GM12878 (cell line): ENCODE measurements around the gene CKAP5.

Source experiments
- CTCF ChIP-seq, 3 experiments: IDR thresholded peaks in 2 of 3; conservative IDR thresholded peaks in 1 of 3; 2 replicates each; pipeline ENCODE4 v1.5.1; 2011; ENCODE audit warnings: low read depth in 3 of 3, low read length in 3 of 3, mild to moderate bottlenecking in 3 of 3, control low read depth in 2 of 3, moderate library complexity in 2 of 3, inconsistent platforms in 1 of 3, mixed read lengths in 1 of 3; ENCODE audit not compliant: control insufficient read depth in 2 of 3, insufficient read depth in 1 of 3; ENCODE audit errors: extremely low read depth in 1 of 3
- MYC ChIP-seq: IDR thresholded peaks from 2 replicates; pipeline ENCODE4 v1.6.1; 2011; ENCODE audit warnings: mild to moderate bottlenecking, low read length, moderate library complexity, inconsistent platforms; ENCODE audit not compliant: insufficient read depth, insufficient replicate concordance, insufficient read length, severe bottlenecking
- POLR2A ChIP-seq: IDR thresholded peaks from 2 replicates; pipeline ENCODE4 v1.6.1; 2011; ENCODE audit warnings: low read depth, mild to moderate bottlenecking, low read length
- RAD51 ChIP-seq: fragments of 450-650 bp; IDR thresholded peaks from 2 replicates; pipeline ENCODE4 v1.6.1; 2016; ENCODE audit warnings: moderate library complexity, mild to moderate bottlenecking, inconsistent platforms

GRCh38 chr11:46718155-46719019 is 127.7 kb downstream of the CKAP5 start:
- TF ChIP-seq RAD51 (no peak), MYC (no peak), CTCF (IDR thresholded peaks at IDR 0.05 in 2 of 3, conservative IDR thresholded peaks at IDR 0.05 in 1 of 3; ENCODE audit: control insufficient read depth in 2 of 3, extremely low read depth in 1 of 3, insufficient read depth in 1 of 3, low read depth in 3 of 3, low read length in 3 of 3) (no peak), POLR2A (no peak)
